GM19043 (cell line): ENCODE data around the gene CLIC3.

Experiments
- ATAC-seq: cut with Tn5 transposase; IDR thresholded peaks from one replicate; pipeline ENCODE4 v1.9.1; 2021; ENCODE audit warnings: low read depth; ENCODE audit not compliant: unreplicated experiment

The CLIC3 gene

GRCh38 chr9:137031904-137032640 lies 35.7 kb upstream of the CLIC3 start, which contains the start of gene FUT7:
TSS of gene FUT7 (minus strand) at chr9:137032088. CDS start at chr9:137031991, 97 bp downstream.
- ATAC-seq: no peak

GRCh38 chr9:137030538-137031527 lies 34.5 kb upstream of the CLIC3 start:
- ATAC-seq: no peak

- no peak for ATAC-seq
Observed at GRCh38 chr9:137030006-137030405, 33.6 kb upstream of the CLIC3 start.

GRCh38 chr9:137029058-137029936 lies 32.9 kb upstream of the CLIC3 start:
- ATAC-seq: no peak

GRCh38 chr9:137028263-137029057 lies 32.1 kb upstream of the CLIC3 start:
- no peak for ATAC-seq

GRCh38 chr9:137027369-137028262 lies 31.2 kb upstream of the CLIC3 start, which contains the start of gene ABCA2:
TSS of gene ABCA2 (minus strand) at chr9:137028237. CDS start at chr9:137028140, 97 bp downstream.
- no peak for ATAC-seq

- ATAC-seq: no peak
Observed at GRCh38 chr9:137026828-137027227, 30.5 kb upstream of the CLIC3 start.

GRCh38 chr9:137026384-137026783 lies 30.0 kb upstream of the CLIC3 start:
- no peak for ATAC-seq

- no peak for ATAC-seq
Observed at GRCh38 chr9:137025517-137025966, 29.2 kb upstream of the CLIC3 start.

GRCh38 chr9:137023583-137023991 lies 27.2 kb upstream of the CLIC3 start:
- ATAC-seq: no peak

GRCh38 chr9:137023157-137023556 lies 26.8 kb upstream of the CLIC3 start:
- no peak for ATAC-seq

- ATAC-seq: no peak
Observed at GRCh38 chr9:137022662-137023008, 26.3 kb upstream of the CLIC3 start.

GRCh38 chr9:137021979-137022661 lies 25.8 kb upstream of the CLIC3 start:
- no peak for ATAC-seq

- no peak for ATAC-seq
Observed at GRCh38 chr9:137021568-137021978, 25.2 kb upstream of the CLIC3 start.

GRCh38 chr9:137020771-137021567 lies 24.6 kb upstream of the CLIC3 start:
- no peak for ATAC-seq

GRCh38 chr9:137019891-137020683 lies 23.7 kb upstream of the CLIC3 start:
- no peak for ATAC-seq
